ENCODE measurements around the gene LMF1.
"Not testable (repeated sequence)": the region's sequence is repeated elsewhere in the genome, so short reads cannot be mapped to it uniquely, and the experiment has no call there.

LMF1 gene

DNA sequence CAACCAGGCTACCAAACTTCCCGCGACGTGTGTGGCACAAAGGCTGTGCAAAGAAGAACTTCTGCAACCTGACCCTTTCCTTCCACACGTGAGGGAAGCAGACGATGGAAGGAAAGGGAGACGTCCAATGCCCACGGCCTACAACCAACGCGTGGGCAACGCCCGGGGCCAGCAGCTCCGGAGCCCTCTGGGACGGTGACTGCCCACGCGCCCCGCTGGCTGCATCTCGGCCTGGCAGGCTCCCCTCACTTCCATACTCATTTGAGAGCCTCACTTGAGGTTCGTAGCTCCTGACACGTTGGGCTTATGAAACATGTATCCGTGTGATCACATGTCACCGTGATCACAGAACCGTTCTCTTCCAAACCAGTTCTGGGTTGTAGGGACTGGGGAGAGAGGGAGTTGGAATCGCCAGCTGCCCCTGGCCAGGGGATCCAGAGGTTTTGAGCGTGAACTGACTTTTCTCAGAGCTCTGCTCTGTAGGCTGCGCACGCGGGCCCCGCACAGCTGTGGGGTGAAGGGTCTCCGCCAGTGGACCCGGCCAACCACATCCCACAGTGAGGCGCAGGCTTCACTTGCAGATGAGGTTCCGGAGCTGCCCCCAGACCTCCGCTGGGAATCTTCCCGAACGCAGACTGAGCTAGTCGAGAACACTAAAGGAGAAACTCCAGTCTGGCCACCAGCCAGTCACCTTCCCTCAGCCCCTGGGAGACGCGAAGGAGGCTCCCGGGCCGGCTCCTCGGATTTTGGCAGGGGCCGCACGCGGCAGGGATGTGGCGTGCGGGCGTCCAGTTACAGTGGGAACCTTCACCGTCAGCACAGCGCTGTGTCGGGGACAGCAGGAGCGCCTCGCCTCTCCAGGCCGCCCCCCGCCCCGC is 1.0 kb downstream of the LMF1 start:
- DNase-seq, result no peak

DNA sequence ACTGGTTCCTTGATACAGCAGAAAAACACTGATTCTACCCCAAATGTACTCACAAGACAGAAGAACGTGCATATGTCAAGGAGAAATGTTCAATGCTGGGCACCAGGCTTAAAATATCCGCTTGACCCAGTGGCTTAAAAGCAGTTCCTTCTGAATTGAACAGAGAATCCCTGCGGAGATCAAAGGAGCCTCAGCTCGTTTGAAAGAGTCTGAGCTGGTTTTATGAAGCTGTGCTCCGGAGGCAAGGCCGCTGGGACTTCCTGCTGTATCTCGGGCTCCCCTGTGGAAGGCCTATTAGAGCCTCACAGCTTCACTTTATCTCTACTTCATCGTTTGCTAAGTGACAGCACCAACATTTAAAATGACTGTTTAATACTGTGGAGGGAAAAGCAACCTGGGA is 2.2 kb downstream of the LMF1 start:
- DNase-seq, result no peak

DNA sequence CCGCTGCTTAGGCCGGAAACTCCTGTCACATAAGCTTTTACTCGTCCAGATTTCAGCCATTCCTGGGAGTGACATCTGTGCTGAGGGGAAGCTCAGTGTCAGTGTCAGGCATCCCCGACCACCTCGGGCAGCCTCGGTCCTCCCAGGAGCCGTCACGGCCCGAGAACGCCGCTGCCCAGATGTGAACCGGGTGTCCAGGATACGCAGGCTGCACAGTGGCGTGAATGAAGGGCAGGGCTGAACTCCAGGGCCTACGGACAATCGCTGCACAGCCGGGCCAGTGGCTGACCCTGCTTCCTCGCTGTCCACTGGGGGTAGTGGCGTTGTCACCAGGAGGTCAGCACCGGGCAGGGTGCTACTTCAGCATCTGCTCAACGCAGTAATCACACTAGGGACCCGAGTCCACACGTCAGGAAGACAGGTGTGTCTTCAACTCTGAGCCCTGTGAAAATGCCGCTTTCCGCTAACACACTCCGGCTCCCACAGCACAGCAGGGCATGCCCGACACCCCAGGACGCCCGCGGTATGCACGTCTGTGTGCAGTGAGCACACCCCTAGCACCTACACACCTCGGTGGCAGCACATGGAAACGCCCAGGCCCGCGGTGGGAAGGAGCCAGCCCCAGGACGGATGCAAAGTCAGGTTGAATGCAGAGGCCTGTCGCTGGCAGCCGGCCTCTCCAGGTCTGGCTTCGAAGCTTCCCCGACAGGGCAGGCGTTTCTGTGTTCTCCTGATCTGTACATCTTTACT is 3.1 kb downstream of the LMF1 start:
- DNase-seq, result no peak

DNA sequence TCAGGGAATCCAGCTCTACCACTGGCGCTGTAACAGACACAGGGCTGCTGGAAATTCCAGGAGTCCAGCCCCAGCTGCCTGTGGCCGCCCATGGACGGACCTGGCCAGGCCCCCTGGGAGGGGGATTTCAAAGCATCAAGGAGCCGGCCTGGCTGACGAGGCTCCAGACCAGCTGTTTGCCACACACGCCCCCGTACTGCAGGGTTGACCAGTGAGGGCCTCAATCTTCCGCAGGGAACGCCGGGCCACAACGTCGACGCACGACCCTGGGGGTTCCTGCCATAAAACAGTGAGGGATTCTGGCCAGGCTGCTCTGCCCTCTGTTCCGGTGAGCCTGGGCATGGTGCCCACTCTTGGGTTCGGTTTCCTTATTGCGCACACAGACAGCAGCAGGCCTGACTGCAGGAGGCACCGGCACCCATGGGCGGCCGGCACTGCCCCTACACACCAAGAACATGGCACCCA is 3.7 kb downstream of the LMF1 start:
- DNase-seq, result no peak

DNA sequence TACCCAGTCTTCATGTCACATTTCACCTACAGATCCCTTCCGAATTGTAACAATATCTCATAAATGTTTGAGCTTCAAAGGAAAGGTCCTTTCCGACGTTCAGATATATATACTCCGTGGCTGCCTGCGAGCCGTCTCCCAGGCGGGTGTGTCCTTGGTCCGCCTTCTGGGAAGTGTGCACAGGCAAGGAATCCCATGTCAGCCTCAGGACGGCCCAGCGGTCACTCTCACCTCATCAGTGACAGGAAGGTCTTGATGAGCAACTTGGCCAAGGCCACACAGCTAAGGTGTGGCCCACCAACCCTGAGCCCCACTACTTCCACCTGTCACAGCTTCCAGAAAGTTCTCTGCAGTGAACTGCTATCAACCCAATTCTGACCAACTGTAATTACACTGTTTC is 4.3 kb downstream of the LMF1 start:
- no peak for DNase-seq

- DNase-seq, result no peak
Measured at GRCh38 chr16:966035-966434, 4.7 kb downstream of the LMF1 start.

DNA sequence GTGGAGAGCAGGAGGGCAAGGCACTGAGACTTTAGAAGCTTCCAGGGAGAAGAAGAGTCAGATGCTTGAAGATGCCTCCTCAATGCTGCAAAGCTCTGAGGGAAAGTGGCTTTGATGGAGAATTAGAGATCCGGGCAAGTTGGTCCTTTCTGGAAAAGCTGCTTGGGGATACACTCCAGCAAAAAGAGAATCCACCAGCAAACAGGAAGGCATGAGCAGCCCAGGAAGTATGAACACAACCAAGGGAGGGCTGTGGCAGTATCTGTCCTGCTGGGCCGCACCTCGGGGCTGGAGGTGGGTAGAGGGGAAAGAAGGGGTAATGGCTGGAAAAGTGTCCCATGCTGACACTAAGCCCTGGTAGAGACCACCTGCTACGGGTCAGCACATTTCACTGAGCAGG is 5.3 kb downstream of the LMF1 start:
- no peak for DNase-seq

- DNase-seq, result no peak
Measured at GRCh38 chr16:965036-965395, 5.8 kb downstream of the LMF1 start.

- DNase-seq, result peak; percentile 70 to 77
Measured at GRCh38 chr16:964356-965035, 6.3 kb downstream of the LMF1 start.

DNA sequence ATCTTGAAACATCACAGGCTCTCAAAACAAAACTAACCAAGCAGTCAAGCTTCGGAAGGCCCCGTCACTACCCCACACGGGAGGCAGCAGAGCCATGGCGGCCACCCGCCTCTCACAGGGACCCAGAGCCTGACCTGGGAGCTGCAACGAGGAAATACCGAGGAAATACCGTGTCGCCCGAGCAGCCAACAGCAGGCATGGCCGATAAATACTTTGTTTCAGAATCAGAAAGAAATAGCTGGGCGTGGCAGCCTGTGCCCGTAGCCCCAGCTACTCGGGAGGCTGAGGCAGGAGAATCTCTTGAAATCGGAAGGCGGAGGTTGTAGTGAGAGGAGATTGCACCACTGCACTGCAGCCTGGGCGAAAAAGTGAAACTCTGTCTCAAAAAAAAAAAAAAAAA is 6.9 kb downstream of the LMF1 start:
- DNase-seq, result no peak

DNA sequence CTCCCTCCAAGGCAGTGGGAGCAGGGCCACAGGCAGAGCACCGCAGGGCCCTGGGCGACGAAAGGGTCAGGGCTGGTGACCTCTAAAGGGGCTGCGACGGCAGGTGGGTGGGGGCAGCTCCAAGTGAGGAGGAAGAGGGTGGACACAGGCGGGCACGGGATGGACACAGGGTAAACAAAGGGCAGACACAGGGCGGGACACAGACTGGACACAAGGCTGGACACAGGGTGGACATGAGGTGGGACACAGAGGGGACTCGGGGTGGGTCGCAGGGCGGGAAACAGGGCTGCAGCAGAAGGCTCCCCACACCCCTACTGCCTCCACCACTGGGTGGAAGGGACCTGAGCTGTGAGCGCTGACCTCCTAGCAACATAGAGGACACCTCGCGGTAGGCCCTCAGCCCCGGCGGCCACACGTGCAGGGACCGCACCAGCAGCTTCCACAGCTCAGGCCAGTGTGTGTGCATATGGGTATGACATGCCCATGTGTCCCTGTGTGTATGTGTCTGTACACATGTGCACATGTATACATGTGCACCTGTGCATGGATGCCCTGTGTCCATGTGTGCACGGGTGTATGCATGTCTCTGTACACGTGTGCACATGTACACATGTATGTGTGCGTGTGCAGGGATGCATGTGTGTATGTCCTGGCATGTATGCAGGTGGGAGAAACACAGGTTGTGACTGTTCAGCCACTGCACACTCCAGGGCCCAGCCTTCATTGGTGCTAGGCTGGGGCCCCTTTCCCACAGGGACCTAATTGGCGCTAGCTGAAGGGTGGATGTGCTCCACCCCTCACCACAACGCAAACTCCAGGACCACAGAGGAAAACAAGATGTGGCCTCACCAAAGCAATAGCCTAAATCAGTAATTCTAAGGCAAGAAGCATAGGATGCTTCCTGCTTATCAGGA is 7.6 kb downstream of the LMF1 start:
- no peak for DNase-seq

GRCh38 chr16:962366-962765 is 8.4 kb downstream of the LMF1 start:
- no peak for DNase-seq

GRCh38 chr16:959232-960040 is 11.3 kb downstream of the LMF1 start:
- DNase-seq, result no peak

DNA sequence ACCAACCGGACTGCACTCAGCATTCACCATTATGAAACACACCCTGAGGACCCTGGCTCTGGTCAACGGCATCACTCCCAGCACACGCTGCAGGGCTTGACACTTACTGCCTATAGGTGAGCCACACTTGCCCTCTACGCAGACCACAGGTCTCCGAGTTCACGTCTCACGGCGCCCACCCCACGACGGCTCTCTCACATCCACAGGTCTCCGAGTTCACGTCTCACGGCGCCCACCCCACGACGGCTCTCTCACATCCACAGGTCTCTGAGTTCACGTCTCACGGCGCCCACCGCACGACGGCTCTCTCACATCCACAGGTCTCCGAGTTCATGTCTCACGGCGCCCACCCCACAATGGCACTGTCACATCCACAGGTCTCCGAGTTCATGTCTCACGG is 15.0 kb downstream of the LMF1 start:
- not testable (repeated sequence) for DNase-seq

- not testable (repeated sequence) for DNase-seq
Measured at GRCh38 chr16:953818-954217, 17.0 kb downstream of the LMF1 start.

DNA sequence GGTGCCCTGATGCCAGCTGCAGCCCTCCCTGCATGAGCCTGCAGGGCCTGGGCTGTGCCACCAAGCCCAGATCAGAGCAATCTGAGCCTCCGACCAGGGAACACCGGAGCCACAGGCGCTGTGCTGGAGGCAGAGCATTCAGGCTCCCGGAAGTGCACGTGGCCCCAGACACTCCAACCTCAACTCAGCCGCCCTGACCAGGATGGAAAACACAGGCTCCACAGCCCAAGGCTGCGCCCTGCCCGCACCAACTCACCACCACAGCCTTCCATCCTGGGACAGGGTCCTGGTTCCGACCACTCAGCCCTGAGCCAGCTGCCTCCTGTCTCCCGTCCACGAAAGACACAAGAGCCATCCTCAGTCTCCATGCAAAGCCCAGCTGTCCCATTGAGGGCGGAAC is 18.5 kb downstream of the LMF1 start:
- no peak for DNase-seq

GRCh38 chr16:951660-952301 is 19.0 kb downstream of the LMF1 start:
- no peak for DNase-seq

GRCh38 chr16:950733-951573 is 19.8 kb downstream of the LMF1 start:
- DNase-seq, result not testable (repeated sequence)

- not testable (repeated sequence) for DNase-seq
Measured at GRCh38 chr16:948767-949166, 22.0 kb downstream of the LMF1 start.

GRCh38 chr16:947922-948303 is 22.9 kb downstream of the LMF1 start:
- DNase-seq, result not testable (repeated sequence)
